SU-DHL-6 (cell line): ENCODE data around the gene ARHGAP27.
"Not testable (repeated sequence)": the region's sequence is repeated elsewhere in the genome, so short reads cannot be mapped to it uniquely, and the experiment has no call there.

Experiments
- CTCF ChIP-seq: fragments of 200-600 bp; sonication (generic); IDR thresholded peaks from one replicate; pipeline ENCODE4 v1.5.1; 2017; ENCODE audit warnings: antibody characterized with exemption, mild to moderate bottlenecking, low read length, moderate library complexity; ENCODE audit not compliant: insufficient read depth, poor library complexity, severe bottlenecking
- EZH2phosphoT487 ChIP-seq: fragments of 200-600 bp; sonication (generic), shearing (Covaris generic); conservative IDR thresholded peaks from 2 replicates; pipeline ENCODE4 v1.6.1; 2018; ENCODE audit warnings: mild to moderate bottlenecking, antibody characterized with exemption, low read length, moderate library complexity, mixed read lengths

DNA sequence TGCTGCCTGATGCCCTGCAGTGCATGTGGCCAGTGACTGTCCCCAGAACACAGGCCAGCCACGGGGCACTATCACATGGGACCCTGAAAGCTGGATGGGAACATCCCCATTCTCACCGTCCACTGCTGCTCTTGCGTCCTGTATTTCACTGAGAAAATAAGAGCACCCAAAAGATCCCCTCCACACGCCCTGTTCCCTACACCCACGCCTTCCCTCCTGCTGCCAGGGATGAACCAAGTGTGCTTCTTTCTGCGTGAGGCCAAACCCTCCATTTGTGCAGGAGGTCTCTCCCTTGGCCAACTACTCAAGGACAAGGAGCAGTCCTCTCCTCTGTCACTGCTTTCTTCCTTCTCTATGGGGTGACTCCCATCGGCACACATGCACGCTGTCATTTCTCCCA is 21.7 kb upstream of the ARHGAP27 start:
- TF ChIP-seq CTCF, EZH2phosphoT487: not testable (repeated sequence)
